HL-60 (cell line): ENCODE data around the gene TMCO4.

Source experiments
- DNase-seq, 2 experiments: peaks; one replicate each; pipeline ENCODE4 v3.0.0-alpha.2; 2010 to 2020; ENCODE audit warnings: low read depth in 1 of 2, low spot score in 1 of 2
- H3K27ac ChIP-seq: fragments of 250-450 bp; sonication (Bioruptor Pico); replicated peaks from 2 replicates; pipeline ENCODE4 v1.5.1; 2020; ENCODE audit warnings: mild to moderate bottlenecking, moderate library complexity
- H3K27me3 ChIP-seq: fragments of 250-450 bp; sonication (Bioruptor Pico); 2 replicates; pipeline ENCODE4 v1.5.1; 2021; ENCODE audit warnings: mild to moderate bottlenecking, moderate library complexity; ENCODE audit not compliant: insufficient read depth, poor library complexity, severe bottlenecking
- H3K4me3 ChIP-seq: replicated peaks from 2 replicates; pipeline ENCODE4 v1.5.1; 2011; ENCODE audit warnings: mild to moderate bottlenecking, control low read depth, low read length; ENCODE audit not compliant: insufficient read depth
- CTCF ChIP-seq: IDR thresholded peaks from one replicate; pipeline ENCODE4 v1.5.1; 2011; ENCODE audit warnings: low read length, control low read depth, inconsistent platforms; ENCODE audit not compliant: insufficient read depth
- GABPA ChIP-seq: IDR thresholded peaks from 2 replicates; pipeline ENCODE4 v1.6.1; 2012; ENCODE audit warnings: low read depth
- POLR2AphosphoS5 ChIP-seq: IDR thresholded peaks from 2 replicates; pipeline ENCODE4 v1.6.1; 2012; ENCODE audit warnings: low read depth
- REST ChIP-seq: IDR thresholded peaks from 2 replicates; pipeline ENCODE4 v1.6.1; 2012; ENCODE audit warnings: low read depth; ENCODE audit not compliant: insufficient replicate concordance
- SPI1 ChIP-seq: IDR thresholded peaks from 2 replicates; pipeline ENCODE4 v1.6.1; 2012; ENCODE audit warnings: low read depth, mild to moderate bottlenecking, borderline replicate concordance

The TMCO4 gene

GRCh38 chr1:19683351-19683750 lies 116.4 kb downstream of the TMCO4 start:
- Histone ChIP-seq H3K27ac (no peak overlapping the region), H3K4me3 (no peak overlapping the region), H3K27me3 (no peaks in the 10 kb centered on the region)
- no peak for DNase-seq
- TF ChIP-seq POLR2AphosphoS5 (no peak), REST (no peak), CTCF (no peak), SPI1 (no peak), GABPA (no peak)

- no peak for TF ChIP-seq POLR2AphosphoS5
- no peak for TF ChIP-seq REST
- TF ChIP-seq CTCF, result no peak
- no peak for TF ChIP-seq SPI1
- Histone ChIP-seq H3K4me3 (no peak overlapping the region), H3K27me3 (no peaks in the 10 kb centered on the region), H3K27ac (no peak overlapping the region)
- no peak for DNase-seq
These were observed 116.8 kb downstream of the TMCO4 start for GRCh38 chr1:19682901-19683300.

GRCh38 chr1:19682257-19682656 lies 117.5 kb downstream of the TMCO4 start:
- H3K27ac ChIP-seq, result no peak overlapping the region
- H3K27me3 ChIP-seq, result no peaks in the 10 kb centered on the region
- TF ChIP-seq GABPA (no peak), SPI1 (no peak), CTCF (no peak), POLR2AphosphoS5 (no peak), REST (no peak)
- H3K4me3 ChIP-seq, result no peak overlapping the region
- DNase-seq, result no peak
